Measurements from ENCODE around the gene ZWILCH.
"Not testable (repeated sequence)": the region's sequence is repeated elsewhere in the genome, so short reads cannot be mapped to it uniquely, and the experiment has no call there.

The ZWILCH gene

DNA sequence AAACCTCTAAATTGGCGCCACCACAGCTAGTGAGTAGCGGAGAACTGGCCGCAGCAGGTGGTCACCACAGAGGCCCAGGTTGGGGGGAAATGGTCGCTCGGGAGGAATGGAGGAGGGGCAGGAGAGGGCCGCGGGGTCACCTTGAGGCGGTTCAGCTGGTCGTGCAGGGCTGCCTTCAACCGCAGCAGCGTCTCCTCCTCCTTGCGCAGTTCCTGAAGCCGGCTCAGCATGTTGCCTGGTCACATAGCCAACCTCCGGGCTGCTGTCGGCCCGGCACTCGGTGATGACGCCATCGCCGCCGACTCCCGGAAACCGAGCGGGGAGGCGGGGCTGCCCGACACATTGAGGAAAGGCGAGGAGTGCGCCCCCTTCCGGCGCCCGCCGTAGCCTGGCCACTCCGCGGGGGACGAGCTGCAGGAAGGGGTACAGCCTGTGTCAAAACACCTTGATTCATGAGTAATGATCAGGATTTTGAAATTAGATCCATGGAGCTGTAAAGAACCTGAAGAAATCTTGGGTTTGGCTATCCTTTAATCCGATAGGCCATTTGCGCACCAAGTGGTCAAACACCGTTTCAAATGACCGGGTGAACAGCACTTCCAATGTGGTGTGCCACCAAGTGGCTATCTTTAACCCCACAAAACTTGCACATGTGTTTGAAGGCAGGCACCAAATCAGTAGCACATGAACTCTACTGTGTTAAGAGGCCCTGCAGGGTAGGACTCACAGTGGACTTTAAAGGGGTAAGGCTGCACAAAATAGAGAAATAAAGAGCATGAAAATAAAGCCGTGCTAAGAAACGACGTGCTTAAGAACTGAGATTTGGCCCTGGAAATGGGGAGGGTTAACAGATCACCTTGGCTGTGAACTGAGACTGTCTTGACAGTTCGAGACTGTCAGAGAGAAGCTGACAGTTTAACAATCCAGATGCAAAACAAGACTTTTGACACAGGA lies 7.3 kb upstream of the ZWILCH start, which contains the start of gene SNAPC5:
SNAPC5 (minus strand) TSS at position 261 of the 954 bp plus-strand sequence; CDS start at position 230, 31 bp downstream.
- H3K9me3 Mint-ChIP-seq, result no peaks in the 10 kb centered on the region
- ATAC-seq (replicated peaks) (peak; percentile 92), DNase-seq (peak; percentile 98)
- H3K4me1 Mint-ChIP-seq (ENCODE audit: low read depth in 2 of 2), result peaks cover 30 to 35% of the 10 kb centered on the region in 2 donors
- H3K27me3 Mint-ChIP-seq, result no peaks in the 10 kb centered on the region
- H3K4me3 Mint-ChIP-seq, result peak within 1 kb of the TSS; percentile 92
- H3K36me3 Mint-ChIP-seq (ENCODE audit: insufficient read depth), result peaks cover 74% of the 10 kb centered on the region
- peak within 1 kb of the TSS; percentile 97 for H3K27ac Mint-ChIP-seq

DNA sequence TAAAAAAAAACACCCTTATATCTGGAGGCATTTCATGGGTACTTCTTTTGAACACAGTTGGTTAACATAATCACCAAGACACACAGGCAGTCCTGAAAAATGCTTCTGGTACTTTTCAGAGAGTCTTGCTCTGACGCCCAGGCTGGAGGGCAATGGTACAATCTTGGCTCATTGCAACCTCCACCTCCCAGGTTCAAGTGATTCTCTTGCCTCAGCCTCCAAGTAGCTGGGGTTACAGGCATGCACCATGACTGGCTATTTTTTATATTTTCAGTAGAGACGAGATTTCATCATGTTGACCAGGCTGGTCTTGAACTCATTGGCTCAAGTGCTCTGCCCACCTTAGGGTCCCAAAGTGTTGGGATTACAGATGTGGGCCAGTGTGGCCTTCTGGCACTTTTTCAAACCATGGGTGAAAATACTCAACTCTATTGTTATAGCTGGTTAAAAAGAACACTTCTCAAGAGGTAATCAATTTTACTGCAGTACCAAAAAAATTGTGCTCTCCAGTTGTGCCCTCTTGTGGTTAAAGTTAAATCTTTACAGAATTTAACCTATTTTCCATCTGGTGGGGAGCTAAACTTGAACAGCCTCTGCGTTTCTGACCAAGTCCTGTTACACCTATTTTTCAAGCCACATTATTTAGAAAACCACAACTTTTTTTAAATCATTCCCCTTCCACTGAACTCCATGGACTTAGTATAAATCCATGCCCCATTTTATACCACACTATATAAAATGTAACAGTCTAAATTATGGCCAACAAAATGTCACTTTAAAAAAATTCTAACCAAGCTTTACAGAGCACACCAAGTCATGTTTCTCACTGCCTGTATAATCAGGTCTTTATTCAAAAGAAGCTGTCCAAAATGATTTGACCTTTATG lies 6.4 kb upstream of the ZWILCH start:
- Mint-ChIP-seq H3K9me3 (no peaks in the 10 kb centered on the region), H3K4me3 (peak overlapping the region in 1 of 2 donors; percentile 92), H3K4me1 (ENCODE audit: low read depth in 2 of 2) (peaks cover 33 to 41% of the 10 kb centered on the region in 2 donors), H3K27ac (peak overlapping the region; percentile 25 to 97), H3K36me3 (ENCODE audit: insufficient read depth) (peaks cover 71% of the 10 kb centered on the region), H3K27me3 (no peaks in the 10 kb centered on the region)
- DNase-seq (peak in 1 of 3 experiments; percentile 14), ATAC-seq (replicated peaks) (no peak)

DNA sequence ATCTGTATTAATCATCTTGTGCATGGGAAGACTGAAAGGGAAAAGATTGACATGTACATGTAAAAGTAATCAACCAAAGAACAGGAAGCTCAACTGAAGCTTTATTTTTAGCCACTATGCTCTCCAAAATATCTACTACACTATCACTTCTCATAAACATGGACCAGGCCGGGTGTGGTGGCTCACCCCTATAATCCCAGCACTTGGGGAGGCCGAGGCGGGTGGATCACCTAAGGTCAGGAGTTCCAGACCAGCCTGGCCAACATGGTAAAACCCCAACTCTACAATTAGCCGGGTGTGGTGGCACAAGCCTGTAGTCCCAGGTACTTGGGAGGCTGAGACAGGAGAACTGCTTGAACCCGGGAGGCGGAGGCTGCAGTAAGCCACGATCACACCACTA lies 4.8 kb upstream of the ZWILCH start:
- DNase-seq; H3K4me3 Mint-ChIP-seq; H3K9me3 Mint-ChIP-seq; ATAC-seq (replicated peaks); H3K27me3 Mint-ChIP-seq: not testable (repeated sequence)
- Mint-ChIP-seq H3K36me3 (ENCODE audit: insufficient read depth) (peaks cover 82% of the 10 kb centered on the region), H3K27ac (peak overlapping the region in 1 of 2 donors; percentile 26), H3K4me1 (ENCODE audit: low read depth in 2 of 2) (peaks cover 40 to 46% of the 10 kb centered on the region in 2 donors)

DNA sequence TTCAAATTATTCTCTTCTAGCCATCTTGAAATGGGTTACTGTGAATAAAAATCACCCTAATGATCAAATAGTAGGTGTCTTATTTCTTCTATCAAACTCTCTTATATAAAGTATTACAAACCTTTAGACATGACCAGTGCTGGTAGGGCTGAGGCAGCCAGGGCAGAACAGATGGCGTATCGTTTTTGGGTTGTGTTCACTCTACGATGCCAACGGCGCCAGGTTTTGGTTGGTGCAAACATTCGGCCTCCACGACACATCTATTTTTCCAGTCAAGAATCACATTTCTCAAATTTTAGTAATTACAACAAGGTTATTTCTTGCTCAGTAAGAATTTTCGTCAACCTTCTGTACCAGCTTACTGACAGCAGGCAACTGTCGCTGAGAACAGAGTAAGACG lies 2.6 kb upstream of the ZWILCH start:
- Mint-ChIP-seq H3K36me3 (ENCODE audit: insufficient read depth) (peaks cover 75% of the 10 kb centered on the region), H3K9me3 (no peaks in the 10 kb centered on the region), H3K4me3 (peak overlapping the region; percentile 86 to 94), H3K4me1 (ENCODE audit: low read depth in 2 of 2) (peaks cover 36 to 46% of the 10 kb centered on the region in 2 donors), H3K27me3 (no peaks in the 10 kb centered on the region), H3K27ac (peak overlapping the region; percentile 91 to 95)
- DNase-seq (no peak), ATAC-seq (replicated peaks) (no peak)

DNA sequence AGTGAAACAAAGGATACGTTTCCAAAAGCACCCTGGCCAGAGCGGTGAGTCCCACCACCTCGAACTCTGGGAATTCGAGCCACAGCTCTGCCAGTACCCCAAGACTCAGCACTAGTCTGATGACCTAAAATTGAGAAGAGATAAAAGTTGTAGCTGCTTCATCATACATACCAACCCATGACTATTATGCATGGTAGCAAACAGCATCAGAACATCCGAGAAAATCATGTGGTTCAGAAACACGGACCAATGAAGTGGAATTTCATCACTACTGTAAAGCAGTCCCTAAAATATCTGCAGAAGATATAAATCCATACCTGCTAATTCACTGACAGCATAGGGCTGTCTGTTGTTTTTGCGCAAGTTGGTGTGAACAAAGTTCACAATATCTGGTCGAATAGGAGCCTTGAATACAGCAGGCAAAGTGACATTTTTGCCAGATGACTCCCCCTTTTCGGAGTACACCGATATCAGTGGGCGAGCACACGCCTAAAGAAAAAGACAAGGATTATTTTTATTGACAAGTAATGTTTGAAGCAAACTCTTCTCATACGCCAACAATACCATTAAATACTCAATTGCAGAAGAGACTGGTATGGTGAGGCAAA lies 2.0 kb upstream of the ZWILCH start:
- not testable (repeated sequence) for ATAC-seq (replicated peaks); DNase-seq; H3K27me3 Mint-ChIP-seq; H3K9me3 Mint-ChIP-seq
- H3K4me3 Mint-ChIP-seq, result peak overlapping the region; percentile 86 to 94
- peaks cover 30 to 40% of the 10 kb centered on the region in 2 donors for H3K4me1 Mint-ChIP-seq (ENCODE audit: low read depth in 2 of 2)
- H3K36me3 Mint-ChIP-seq (ENCODE audit: insufficient read depth), result peaks cover 69% of the 10 kb centered on the region
- peak overlapping the region; percentile 91 to 95 for H3K27ac Mint-ChIP-seq

DNA sequence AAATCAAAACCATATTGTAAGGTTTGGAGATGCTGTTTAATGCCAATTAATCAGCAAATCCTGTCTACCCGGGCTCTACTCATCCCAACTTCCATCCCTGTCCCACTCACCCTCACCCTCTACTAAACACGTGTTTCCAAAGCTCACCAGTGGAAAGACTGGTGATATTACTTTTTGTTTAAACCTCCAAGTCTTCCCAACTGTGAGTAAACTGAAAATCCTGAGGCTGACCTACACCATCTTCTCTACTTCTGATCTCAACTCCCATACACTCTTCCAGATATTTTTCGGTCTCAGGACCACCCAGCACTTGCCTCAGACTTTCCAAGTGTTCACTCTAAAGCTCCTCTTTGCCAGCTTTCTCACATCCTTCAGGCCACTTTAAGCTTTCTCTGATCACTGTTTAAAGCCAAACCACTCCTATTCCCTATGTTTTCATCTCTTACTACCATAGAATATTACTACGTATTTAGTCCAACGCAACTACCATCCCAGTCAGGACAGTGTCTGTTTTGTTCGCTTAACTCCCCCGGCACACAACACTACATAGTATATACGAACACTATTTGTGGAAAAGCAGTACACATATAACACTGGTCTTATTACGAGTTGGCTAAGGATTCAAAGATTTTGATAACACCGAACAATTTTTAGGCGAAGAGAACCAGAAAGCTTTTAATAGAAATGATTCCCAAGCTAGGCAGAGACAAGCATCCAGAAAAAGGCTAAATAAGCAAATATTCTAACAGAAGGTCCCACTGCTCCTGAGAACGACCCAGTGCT lies 1.2 kb upstream of the ZWILCH start:
- ATAC-seq (replicated peaks), result no peak
- Mint-ChIP-seq H3K4me1 (ENCODE audit: low read depth in 2 of 2) (peaks cover 30 to 35% of the 10 kb centered on the region in 2 donors), H3K36me3 (ENCODE audit: insufficient read depth) (peaks cover 62% of the 10 kb centered on the region), H3K4me3 (peak overlapping the region; percentile 86 to 94), H3K9me3 (no peaks in the 10 kb centered on the region), H3K27me3 (no peaks in the 10 kb centered on the region), H3K27ac (peak overlapping the region; percentile 91 to 95)
- DNase-seq, result no peak

DNA sequence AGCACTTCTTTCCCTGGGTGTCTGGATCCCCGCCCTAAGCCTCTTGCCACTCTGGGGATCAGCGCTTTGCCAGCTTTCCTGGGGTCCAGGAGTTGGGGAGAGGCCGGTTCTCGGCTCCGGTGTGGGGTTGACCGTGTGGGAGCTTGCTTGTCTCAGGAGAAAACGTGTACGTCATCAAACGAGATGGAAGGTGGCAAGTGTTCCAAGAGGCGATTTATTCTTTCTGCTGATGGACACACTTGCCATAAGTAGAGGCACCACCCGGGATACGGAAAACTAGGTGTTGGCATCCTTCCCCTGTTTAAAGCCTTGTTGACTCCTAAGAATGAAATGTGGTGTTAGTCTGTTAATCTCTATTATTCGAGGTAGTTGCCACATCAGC lies 295 bp downstream of the ZWILCH start:
- H3K9me3 Mint-ChIP-seq, result no peaks in the 10 kb centered on the region
- H3K4me3 Mint-ChIP-seq, result peak overlapping the region; percentile 86 to 94
- peak; percentile 9 for ATAC-seq (replicated peaks)
- peaks cover 47% of the 10 kb centered on the region for H3K36me3 Mint-ChIP-seq (ENCODE audit: insufficient read depth)
- peak overlapping the region; percentile 91 to 95 for H3K27ac Mint-ChIP-seq
- no peak for DNase-seq
- H3K27me3 Mint-ChIP-seq, result no peaks in the 10 kb centered on the region
- peaks cover 25 to 35% of the 10 kb centered on the region in 2 donors for H3K4me1 Mint-ChIP-seq (ENCODE audit: low read depth in 2 of 2)

DNA sequence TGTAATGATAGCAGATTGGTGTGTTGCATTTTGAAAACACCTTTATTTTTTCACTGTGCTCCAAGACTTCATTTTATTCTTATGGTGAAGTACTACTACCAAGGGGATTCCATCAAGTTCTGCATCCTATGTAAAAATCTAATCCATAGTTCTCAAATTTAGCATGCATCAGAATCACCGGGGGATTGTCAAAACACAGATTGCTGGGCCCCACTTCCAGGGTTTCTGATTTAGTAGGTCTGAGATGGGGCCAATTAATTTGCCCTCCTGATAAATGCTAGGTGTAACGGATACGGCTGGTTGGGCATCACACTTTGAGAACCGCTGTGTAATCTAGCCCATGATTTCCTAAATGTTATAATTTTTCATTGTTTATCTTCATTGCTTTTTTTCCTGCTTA lies 692 bp downstream of the ZWILCH start:
- Mint-ChIP-seq H3K9me3 (no peaks in the 10 kb centered on the region), H3K27ac (peak overlapping the region; percentile 91 to 95), H3K4me3 (peak overlapping the region; percentile 86 to 94), H3K36me3 (ENCODE audit: insufficient read depth) (peaks cover 43% of the 10 kb centered on the region), H3K4me1 (ENCODE audit: low read depth in 2 of 2) (peaks cover 23 to 35% of the 10 kb centered on the region in 2 donors), H3K27me3 (no peaks in the 10 kb centered on the region)
- no peak for ATAC-seq (replicated peaks)
- DNase-seq, result no peak

DNA sequence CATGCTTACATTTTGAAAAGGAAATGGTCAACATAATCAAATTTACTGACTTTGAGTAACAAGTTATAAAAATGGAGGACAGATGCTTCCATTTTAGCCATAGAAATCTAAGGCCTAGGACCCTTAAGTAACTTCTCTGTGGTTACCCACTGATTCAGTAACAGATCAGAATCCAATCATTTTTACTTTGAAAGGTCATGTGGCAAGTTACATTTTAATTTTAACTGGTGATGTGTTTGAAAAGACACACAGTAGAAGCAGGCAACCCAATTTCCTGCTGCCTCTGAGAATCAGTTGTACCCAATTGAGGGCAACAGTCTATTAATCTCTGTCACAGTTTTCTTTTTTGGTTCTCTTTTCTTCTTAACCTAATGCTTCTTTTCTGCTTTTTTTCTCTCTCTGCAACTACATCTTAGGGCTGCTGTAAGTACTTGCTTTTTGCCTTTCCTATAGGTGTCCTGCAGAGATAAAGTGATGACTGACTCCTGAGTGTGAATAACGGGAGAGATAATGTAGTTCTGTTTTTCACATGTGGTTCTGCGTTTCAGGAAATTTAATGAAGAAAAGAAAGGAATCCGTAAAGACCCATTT lies 3.3 kb downstream of the ZWILCH start:
- Mint-ChIP-seq H3K27me3 (no peaks in the 10 kb centered on the region), H3K9me3 (no peaks in the 10 kb centered on the region), H3K4me1 (ENCODE audit: low read depth in 2 of 2) (peaks cover 17 to 27% of the 10 kb centered on the region in 2 donors), H3K27ac (no peak overlapping the region), H3K36me3 (ENCODE audit: insufficient read depth) (peaks cover 20% of the 10 kb centered on the region), H3K4me3 (no peak overlapping the region)
- no peak for DNase-seq
- ATAC-seq (replicated peaks), result no peak

DNA sequence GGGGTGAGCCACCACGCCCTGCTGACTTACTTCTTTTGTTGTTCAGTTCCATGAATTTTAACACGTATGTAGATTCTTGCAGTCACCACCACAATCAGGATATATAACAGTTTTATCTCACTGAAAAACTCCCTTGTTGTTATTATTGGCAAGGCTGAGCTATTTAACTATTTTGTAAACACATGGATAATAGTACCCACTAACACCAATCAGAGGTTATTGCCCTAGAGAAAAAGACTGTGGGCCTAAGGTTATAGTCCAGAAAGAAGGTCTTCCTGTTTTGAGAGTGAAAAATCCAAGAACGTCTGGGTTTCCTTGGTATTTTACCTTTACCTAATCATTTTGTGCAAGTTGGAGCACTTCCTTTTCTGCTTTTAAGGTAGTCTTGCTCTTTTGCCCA lies 9.5 kb downstream of the ZWILCH start:
- Mint-ChIP-seq H3K4me3 (no peak overlapping the region), H3K9me3 (no peaks in the 10 kb centered on the region), H3K4me1 (ENCODE audit: low read depth in 2 of 2) (no peaks in the 10 kb centered on the region), H3K27ac (no peak overlapping the region), H3K36me3 (ENCODE audit: insufficient read depth) (peaks cover 25% of the 10 kb centered on the region), H3K27me3 (no peaks in the 10 kb centered on the region)
- no peak for ATAC-seq (replicated peaks)
- DNase-seq, result no peak

DNA sequence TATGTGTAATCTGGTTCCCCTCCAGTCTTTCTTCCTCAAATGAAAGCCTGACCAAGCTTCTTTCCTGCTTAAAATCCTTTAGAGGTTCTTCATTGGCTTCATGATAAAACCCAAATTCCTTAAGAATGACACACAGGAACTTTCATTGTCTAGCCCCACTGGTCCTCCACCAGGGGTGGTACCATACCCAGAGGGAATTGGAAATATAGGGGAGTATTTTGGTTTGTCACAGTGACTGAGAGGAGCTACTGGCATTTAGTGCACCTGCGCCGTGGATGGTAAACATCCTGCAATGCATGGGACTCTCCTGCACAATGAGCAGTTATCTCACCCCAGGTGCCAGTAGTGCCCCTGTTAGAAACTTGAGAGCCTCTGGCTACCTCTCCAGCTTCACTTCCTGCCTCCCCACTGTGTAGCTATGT lies 10.8 kb downstream of the ZWILCH start:
- H3K4me3 Mint-ChIP-seq, result no peak overlapping the region
- H3K27me3 Mint-ChIP-seq, result no peaks in the 10 kb centered on the region
- H3K4me1 Mint-ChIP-seq (ENCODE audit: low read depth in 2 of 2), result no peaks in the 10 kb centered on the region
- no peaks in the 10 kb centered on the region for H3K9me3 Mint-ChIP-seq
- ATAC-seq (replicated peaks) (no peak), DNase-seq (no peak)
- peaks cover 29% of the 10 kb centered on the region for H3K36me3 Mint-ChIP-seq (ENCODE audit: insufficient read depth)
- peak overlapping the region in 1 of 2 donors; percentile 80 for H3K27ac Mint-ChIP-seq

DNA sequence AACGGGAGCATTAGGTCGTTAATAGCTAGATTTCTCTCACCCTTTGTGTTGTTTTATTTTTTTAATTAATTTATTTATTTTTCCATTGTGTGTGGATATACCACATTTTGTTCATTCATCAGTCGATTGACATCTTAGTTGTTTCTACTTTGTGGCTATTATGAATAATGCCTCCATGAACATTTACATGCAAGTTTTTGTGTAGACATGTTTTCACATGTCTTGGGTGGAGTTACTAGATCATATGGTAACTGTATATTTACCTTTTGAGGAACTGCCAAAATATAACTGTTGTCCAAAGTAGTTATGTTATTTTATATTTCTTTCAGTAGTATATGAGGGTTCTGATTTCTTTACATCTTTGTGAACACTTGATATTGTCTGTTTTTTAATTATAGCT lies 18.8 kb downstream of the ZWILCH start:
- H3K9me3 Mint-ChIP-seq, result no peaks in the 10 kb centered on the region
- no peaks in the 10 kb centered on the region for H3K27me3 Mint-ChIP-seq
- peaks cover 17% of the 10 kb centered on the region for H3K36me3 Mint-ChIP-seq (ENCODE audit: insufficient read depth)
- no peaks in the 10 kb centered on the region for H3K4me1 Mint-ChIP-seq (ENCODE audit: low read depth in 2 of 2)
- ATAC-seq (replicated peaks) (no peak), DNase-seq (no peak)
- H3K4me3 Mint-ChIP-seq, result no peak overlapping the region
- H3K27ac Mint-ChIP-seq, result no peak overlapping the region

All from effector memory CD8-positive, alpha-beta T cell (primary cell).